ENCODE data around the gene KCNH2.

KCNH2 gene

GRCh38 chr7:150947761-150948651, 30.1 kb downstream of the KCNH2 start:
- no peak for DNase-seq (ENCODE audit: low read depth)

GRCh38 chr7:150947241-150947745, 30.8 kb downstream of the KCNH2 start:
- no peak for DNase-seq (ENCODE audit: low read depth)

- DNase-seq (ENCODE audit: low read depth) = no peak
Observed at GRCh38 chr7:150946421-150947240, 31.5 kb downstream of the KCNH2 start.

- no peak for DNase-seq (ENCODE audit: low read depth)
Observed at GRCh38 chr7:150945853-150946420, 32.2 kb downstream of the KCNH2 start.

- no peak for DNase-seq (ENCODE audit: low read depth)
Observed at GRCh38 chr7:150945171-150945852, 32.8 kb downstream of the KCNH2 start.

- no peak for DNase-seq (ENCODE audit: low read depth)
Observed at GRCh38 chr7:150944066-150945042, 33.8 kb downstream of the KCNH2 start.

- no peak for DNase-seq (ENCODE audit: low read depth)
Observed at GRCh38 chr7:150943453-150943814, 34.7 kb downstream of the KCNH2 start.

- no peak for DNase-seq (ENCODE audit: low read depth)
Observed at GRCh38 chr7:150942591-150943452, 35.3 kb downstream of the KCNH2 start.

GRCh38 chr7:150942001-150942590, 36.0 kb downstream of the KCNH2 start:
- DNase-seq (ENCODE audit: low read depth) = no peak

- DNase-seq (ENCODE audit: low read depth) = no peak
Observed at GRCh38 chr7:150941351-150942000, 36.6 kb downstream of the KCNH2 start.

- no peak for DNase-seq (ENCODE audit: low read depth)
Observed at GRCh38 chr7:150940431-150941102, 37.6 kb downstream of the KCNH2 start.

GRCh38 chr7:150939466-150939865, 38.7 kb downstream of the KCNH2 start:
- DNase-seq (ENCODE audit: low read depth) = no peak

GRCh38 chr7:150939052-150939451, 39.1 kb downstream of the KCNH2 start:
- DNase-seq (ENCODE audit: low read depth) = no peak

GRCh38 chr7:150938566-150938965, 39.6 kb downstream of the KCNH2 start:
- DNase-seq (ENCODE audit: low read depth) = no peak

GRCh38 chr7:150937848-150938561, 40.1 kb downstream of the KCNH2 start:
- DNase-seq (ENCODE audit: low read depth) = no peak

- DNase-seq (ENCODE audit: low read depth) = no peak
Observed at GRCh38 chr7:150936018-150936417, 42.1 kb downstream of the KCNH2 start.

- no peak for DNase-seq (ENCODE audit: low read depth)
Observed at GRCh38 chr7:150935149-150935548, 43.0 kb downstream of the KCNH2 start.
